ENCODE measurements around the gene MERTK.

- TF ChIP-seq, protein P1, sequence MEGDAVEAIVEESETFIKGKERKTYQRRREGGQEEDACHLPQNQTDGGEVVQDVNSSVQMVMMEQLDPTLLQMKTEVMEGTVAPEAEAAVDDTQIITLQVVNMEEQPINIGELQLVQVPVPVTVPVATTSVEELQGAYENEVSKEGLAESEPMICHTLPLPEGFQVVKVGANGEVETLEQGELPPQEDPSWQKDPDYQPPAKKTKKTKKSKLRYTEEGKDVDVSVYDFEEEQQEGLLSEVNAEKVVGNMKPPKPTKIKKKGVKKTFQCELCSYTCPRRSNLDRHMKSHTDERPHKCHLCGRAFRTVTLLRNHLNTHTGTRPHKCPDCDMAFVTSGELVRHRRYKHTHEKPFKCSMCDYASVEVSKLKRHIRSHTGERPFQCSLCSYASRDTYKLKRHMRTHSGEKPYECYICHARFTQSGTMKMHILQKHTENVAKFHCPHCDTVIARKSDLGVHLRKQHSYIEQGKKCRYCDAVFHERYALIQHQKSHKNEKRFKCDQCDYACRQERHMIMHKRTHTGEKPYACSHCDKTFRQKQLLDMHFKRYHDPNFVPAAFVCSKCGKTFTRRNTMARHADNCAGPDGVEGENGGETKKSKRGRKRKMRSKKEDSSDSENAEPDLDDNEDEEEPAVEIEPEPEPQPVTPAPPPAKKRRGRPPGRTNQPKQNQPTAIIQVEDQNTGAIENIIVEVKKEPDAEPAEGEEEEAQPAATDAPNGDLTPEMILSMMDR (IDR thresholded peaks at IDR 0.05; ENCODE audit: poor library complexity), result no peak
- TF ChIP-seq EZH2phosphoT487 (IDR thresholded peaks at IDR 0.05; ENCODE audit: low read depth, severe bottlenecking, unreplicated experiment), result no peak
Observed at GRCh38 chr2:112027767-112028166, 129.4 kb downstream of the MERTK start.

Measured in hepatocyte (in vitro differentiated cells).